GM12891 (cell line): ENCODE results near the gene FMNL3.

Experiments
- POLR2A ChIP-seq: IDR thresholded peaks from 2 replicates; pipeline ENCODE4 v1.6.1; 2011; ENCODE audit warnings: low read depth, low read length, control low read depth
- TAF1 ChIP-seq: IDR thresholded peaks from 2 replicates; pipeline ENCODE4 v1.6.1; 2011; ENCODE audit warnings: low read depth, low read length, control low read depth

DNA sequence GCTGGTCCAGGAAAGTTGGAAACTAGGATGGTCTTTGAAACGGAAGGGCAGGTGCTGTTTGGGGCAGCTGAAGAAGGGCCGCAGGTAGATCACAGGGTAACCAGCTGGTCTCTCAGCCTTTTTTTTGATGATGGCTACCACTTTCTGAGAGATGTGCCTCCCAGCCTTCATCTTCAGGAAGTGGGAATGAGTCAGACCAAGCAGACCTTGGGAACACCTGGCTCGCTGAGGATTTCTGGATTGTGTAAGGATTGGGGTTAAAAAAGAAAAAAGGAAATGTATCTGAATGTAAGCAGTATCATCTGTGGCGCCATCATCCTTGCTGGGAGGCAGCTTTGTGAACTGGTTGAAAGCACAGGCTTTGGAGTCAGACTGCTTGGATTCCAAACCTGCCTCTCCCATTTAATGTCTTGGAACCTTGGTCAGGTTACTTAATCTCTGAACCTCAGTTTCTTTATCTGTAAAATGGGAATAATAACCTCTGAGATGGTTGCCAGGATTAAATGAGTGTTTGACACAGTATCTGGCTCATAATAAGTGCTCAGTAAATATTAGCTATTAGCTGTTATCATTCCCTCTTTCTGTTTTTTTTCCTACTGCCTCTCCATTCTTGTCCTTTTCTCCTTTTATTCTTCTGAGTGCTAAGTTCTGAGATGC, 82.2 kb downstream of the FMNL3 start:
- 0 out of 2 replicates have a peak, but pooled peaks have one; percentile 25 for TF ChIP-seq POLR2A
- TF ChIP-seq TAF1, result no peak
